Prostate gland (tissue), 2 donors: ENCODE measurements around the gene SERPINA6. TPM values are rescaled to one million over a fixed set of nuclear protein-coding genes. Genes with fewer than 3 reads are reported as not detected.
"Not testable (repeated sequence)": the region's sequence is repeated elsewhere in the genome, so short reads cannot be mapped to it uniquely, and the experiment has no call there.

Experiments used
- DNase-seq: peaks from one replicate; pipeline ENCODE4 v3.0.0-alpha.2; 2019; ENCODE audit warnings: low spot score
- H3K27ac ChIP-seq, 2 donors: fragments of 200-600 bp; sonication (generic); 2 replicates each; pipeline ENCODE4 v1.5.1; 2017 to 2019
- H3K27me3 ChIP-seq: fragments of 200-600 bp; sonication (generic); replicated peaks from 2 replicates; pipeline ENCODE4 v1.5.1; 2019; ENCODE audit not compliant: insufficient read depth
- H3K36me3 ChIP-seq, 2 donors: fragments of 200-600 bp; sonication (generic); 1 replicate in 1 of 2; 2 replicates in 1 of 2; pipeline versions ENCODE4 v1.5.1 to v1.8.1; 2017 to 2019
- H3K4me1 ChIP-seq: fragments of 200-600 bp; sonication (generic); replicated peaks from 2 replicates; pipeline ENCODE4 v1.5.1; 2019
- H3K4me3 ChIP-seq, 2 donors: fragments of 200-600 bp; sonication (generic); 2 replicates each; pipeline ENCODE4 v1.5.1; 2017 to 2019
- H3K9me3 ChIP-seq: fragments of 200-600 bp; sonication (generic); 2 replicates; pipeline ENCODE4 v1.5.1; 2017
- CTCF ChIP-seq, 4 experiments: fragments of 200-600 bp in 2 of 4; fragments of 450-650 bp in 2 of 4; sonication (generic) in 2 of 4; IDR thresholded peaks; 1 replicate in 3 of 4; 2 replicates in 1 of 4; pipeline ENCODE4 v1.5.1; 2016 to 2019; ENCODE audit warnings: antibody characterized with exemption in 4 of 4, mild to moderate bottlenecking in 2 of 4, moderate library complexity in 2 of 4
- POLR2A ChIP-seq: fragments of 450-650 bp; IDR thresholded peaks from one replicate; pipeline ENCODE4 v1.6.1; 2016; ENCODE audit warnings: antibody characterized with exemption, mild to moderate bottlenecking
- POLR2AphosphoS5 ChIP-seq: sonication (generic); formaldehyde crosslinking; IDR thresholded peaks from one replicate; pipeline ENCODE4 v1.6.1; 2017; ENCODE audit warnings: antibody characterized with exemption
- WGBS: methylation state at CpG from one replicate; pipeline ENCODE4 v1.1.5; 2018; 5-methylcytosine and 5-hydroxymethylcytosine counted together
- intact Hi-C: fragments of 100-400 bp; cut with DNase I; formaldehyde crosslinking; loops from one replicate; pipeline ENCODE4 v1.14.2; 2022
- total RNA-seq, 2 donors: library from RNA; depleted of rRNA; stranded (reverse); fragments of >200 nt; gene quantifications; one replicate each; pipeline ENCODE4 v1.1.0, GENCODE V29; 2016

The SERPINA6 gene
- total RNA-seq, 2 donors from 2014 or later, result not detected

GRCh38 chr14:94355191-94355794, 32.2 kb upstream of the SERPINA6 start:
- no peak overlapping the region for H3K4me3 ChIP-seq
- intact Hi-C loops, result no loop called here
- no peaks in the 10 kb centered on the region for H3K36me3 ChIP-seq
- H3K27ac ChIP-seq, result no peak overlapping the region
- H3K9me3 ChIP-seq, result no peaks in the 10 kb centered on the region
- DNase-seq, result peak; percentile 38
- no peaks in the 10 kb centered on the region for H3K4me1 ChIP-seq
- 13% methylated on average over 15 of the region's 15 CpGs for WGBS
- TF ChIP-seq CTCF (IDR thresholded peaks at IDR 0.05), result peak in 2 of 4 experiments; percentile 42 to 58
- TF ChIP-seq POLR2A, result no peak
- TF ChIP-seq POLR2AphosphoS5, result no peak
- no peaks in the 10 kb centered on the region for H3K27me3 ChIP-seq

- Histone ChIP-seq H3K4me3 (no peak overlapping the region), H3K27me3 (no peaks in the 10 kb centered on the region), H3K27ac (no peak overlapping the region), H3K36me3 (no peaks in the 10 kb centered on the region), H3K4me1 (no peaks in the 10 kb centered on the region), H3K9me3 (no peaks in the 10 kb centered on the region)
- 97% methylated on average over 3 of the region's 3 CpGs for WGBS
- intact Hi-C loops, result no loop called here
- no peak for TF ChIP-seq POLR2A
- TF ChIP-seq CTCF (IDR thresholded peaks at IDR 0.05), result no peak
- TF ChIP-seq POLR2AphosphoS5, result no peak
- no peak for DNase-seq
Measured at GRCh38 chr14:94354638-94355185, 31.6 kb upstream of the SERPINA6 start.

- H3K9me3 ChIP-seq, H3K27me3 ChIP-seq, H3K27ac ChIP-seq, DNase-seq, H3K36me3 ChIP-seq, H3K4me3 ChIP-seq, intact Hi-C loops, H3K4me1 ChIP-seq: not testable (repeated sequence)
- 94% methylated on average over 8 of the region's 8 CpGs for WGBS
Measured at GRCh38 chr14:94354190-94354589, 31.1 kb upstream of the SERPINA6 start.

GRCh38 chr14:94349276-94349675, 26.1 kb upstream of the SERPINA6 start:
- 78% methylated on average over 7 of the region's 7 CpGs for WGBS
- no peaks in the 10 kb centered on the region for H3K4me1 ChIP-seq
- DNase-seq, result no peak
- TF ChIP-seq POLR2AphosphoS5 (no peak), CTCF (IDR thresholded peaks at IDR 0.05) (no peak), POLR2A (no peak)
- no peaks in the 10 kb centered on the region for H3K27me3 ChIP-seq
- H3K36me3 ChIP-seq, result no peaks in the 10 kb centered on the region
- no peaks in the 10 kb centered on the region for H3K9me3 ChIP-seq
- H3K4me3 ChIP-seq, result no peak overlapping the region
- no peak overlapping the region for H3K27ac ChIP-seq
- intact Hi-C loops, result no loop called here

GRCh38 chr14:94348836-94349235, 25.7 kb upstream of the SERPINA6 start:
- Histone ChIP-seq H3K27me3 (no peaks in the 10 kb centered on the region), H3K4me1 (no peaks in the 10 kb centered on the region), H3K36me3 (no peaks in the 10 kb centered on the region), H3K27ac (no peak overlapping the region), H3K9me3 (no peaks in the 10 kb centered on the region), H3K4me3 (no peak overlapping the region)
- intact Hi-C loops, result no loop called here
- no peak for DNase-seq
- TF ChIP-seq CTCF (IDR thresholded peaks at IDR 0.05) (no peak), POLR2A (no peak), POLR2AphosphoS5 (no peak)
